HG03378 (cell line): ENCODE data around the gene SCAI.
"Not testable (repeated sequence)": the region's sequence is repeated elsewhere in the genome, so short reads cannot be mapped to it uniquely, and the experiment has no call there.

ENCODE experiments used
- ATAC-seq: cut with Tn5 transposase; IDR thresholded peaks from one replicate; pipeline ENCODE4 v1.9.1; 2021; ENCODE audit warnings: mild to moderate bottlenecking, moderate library complexity; ENCODE audit not compliant: unreplicated experiment

SCAI gene

DNA sequence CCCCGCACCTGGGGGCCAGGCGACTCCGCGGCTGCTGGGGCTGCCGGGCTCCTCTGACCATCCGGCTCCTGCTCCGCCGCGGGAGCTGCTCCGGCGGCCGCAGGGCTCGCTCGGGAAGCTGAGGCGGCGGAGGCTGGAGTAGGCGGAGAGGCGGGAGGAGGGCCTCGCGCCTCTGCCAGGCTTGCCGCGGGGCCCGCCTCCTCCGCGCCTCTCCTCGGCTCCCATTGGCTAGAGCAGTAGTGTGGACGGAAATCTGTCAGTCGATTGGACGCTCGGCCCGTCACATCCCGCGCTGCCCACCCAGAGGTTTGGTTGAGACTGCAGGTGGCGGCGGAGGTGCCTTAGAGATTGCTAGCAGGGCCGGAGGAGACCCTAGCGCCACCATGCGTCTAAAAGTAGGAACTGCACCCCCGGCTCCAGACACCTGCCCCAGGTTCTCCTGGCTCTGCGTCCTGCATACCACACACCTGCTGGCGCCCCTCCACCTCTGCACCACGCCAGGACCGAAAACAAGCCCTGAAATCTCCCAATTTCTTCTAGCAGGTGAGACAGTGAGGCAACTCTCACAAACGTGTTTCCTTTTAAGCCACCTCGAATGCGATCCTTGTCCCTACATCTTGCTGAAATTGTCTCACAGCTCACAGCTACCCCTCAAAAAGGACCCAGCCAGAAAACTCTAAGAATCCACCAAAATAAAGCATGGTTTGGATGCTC is at the start of gene SCAI:
Gene SCAI, minus strand, starts transcription at position 152 of the 714 bp plus-strand sequence. Its CDS starts 91 bp downstream, at position 61.
- ATAC-seq: peak; percentile 95

- no peak for ATAC-seq
Observed at GRCh38 chr9:125190361-125190801, 47.1 kb upstream of the SCAI start.

- ATAC-seq: peak; percentile 83
Observed at GRCh38 chr9:125189361-125190289, 46.3 kb upstream of the SCAI start, which contains the start of gene PPP6C. TSS of gene PPP6C (minus strand) at chr9:125189803. CDS start at chr9:125189718, 85 bp downstream.

GRCh38 chr9:125189011-125189360 is 45.7 kb upstream of the SCAI start:
- no peak for ATAC-seq

GRCh38 chr9:125183561-125183960 is 40.2 kb upstream of the SCAI start:
- no peak for ATAC-seq

GRCh38 chr9:125183054-125183453 is 39.7 kb upstream of the SCAI start:
- no peak for ATAC-seq

DNA sequence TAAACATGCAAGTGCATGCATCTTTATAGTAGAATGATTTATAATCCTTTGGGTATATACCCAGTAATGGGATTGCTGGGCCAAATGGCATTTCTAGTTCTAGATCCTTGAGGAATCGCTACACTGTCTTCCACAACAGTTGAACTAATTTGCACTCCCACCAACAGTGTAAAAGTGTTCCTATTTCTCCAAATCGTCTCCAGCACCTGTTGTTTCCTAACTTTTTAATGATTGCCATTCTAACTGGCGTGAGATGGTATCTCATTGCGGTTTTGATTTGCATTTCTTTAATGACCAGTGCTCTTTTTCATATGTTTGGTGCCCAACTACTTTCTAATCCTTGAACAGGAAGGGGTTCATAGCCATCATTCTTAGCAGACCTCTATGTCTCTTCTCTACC is 38.4 kb upstream of the SCAI start:
- not testable (repeated sequence) for ATAC-seq

DNA sequence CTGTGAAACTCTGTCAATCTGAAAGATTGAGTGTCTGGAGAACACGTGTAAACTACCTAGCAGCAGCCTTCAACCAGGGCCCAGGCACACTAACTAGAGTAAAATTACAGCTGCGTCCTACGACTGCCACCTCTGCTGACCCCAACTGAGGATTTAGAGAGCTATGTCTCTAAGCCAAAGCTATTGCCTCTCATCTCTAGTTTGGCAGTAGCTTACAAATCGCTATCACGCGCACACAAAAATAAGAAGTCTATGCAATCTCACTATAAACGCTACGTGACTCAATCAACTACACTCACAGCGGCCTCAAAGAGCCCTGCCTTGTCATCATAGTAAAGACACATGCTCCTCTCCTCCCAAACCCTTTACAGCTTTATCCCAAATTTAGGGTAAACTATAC is 37.5 kb upstream of the SCAI start:
- ATAC-seq: no peak

DNA sequence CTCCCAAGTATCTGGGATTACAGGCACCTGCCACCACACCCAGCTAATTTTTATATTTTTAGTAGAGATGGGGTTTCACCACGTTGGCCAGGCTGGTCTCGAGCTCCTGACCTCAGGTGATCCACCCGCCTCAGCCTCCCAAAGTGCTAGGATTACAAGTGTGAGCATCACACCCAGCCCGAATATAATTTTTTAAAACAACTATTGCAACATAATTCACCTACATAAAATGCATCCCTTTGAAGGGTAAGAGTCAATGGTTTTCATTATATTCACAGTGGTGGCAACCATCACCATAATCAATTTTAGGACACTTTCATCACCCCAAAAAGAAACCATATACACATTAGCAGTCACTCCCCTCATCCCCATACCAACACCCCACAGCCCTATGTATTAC is 36.4 kb upstream of the SCAI start:
- ATAC-seq: not testable (repeated sequence)

DNA sequence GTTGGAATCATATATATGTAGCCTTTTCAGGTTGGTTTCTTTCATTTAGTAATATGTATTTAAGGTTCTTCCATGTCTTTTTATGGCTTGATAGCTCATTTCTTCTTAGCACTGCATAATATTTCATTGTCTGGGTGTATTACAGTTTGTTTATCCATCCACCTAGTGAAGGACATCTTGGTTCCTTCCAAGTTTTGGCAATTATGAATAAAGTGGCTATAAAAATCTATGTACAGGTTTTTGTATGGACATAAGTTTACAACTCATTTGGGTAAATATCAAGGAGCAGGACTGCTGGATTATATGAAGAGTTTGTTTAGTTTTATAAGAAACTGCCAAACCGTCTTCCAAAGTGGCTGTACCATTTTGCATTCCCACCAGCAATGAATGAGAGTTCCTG is 34.6 kb upstream of the SCAI start:
- no peak for ATAC-seq

- no peak for ATAC-seq
Observed at GRCh38 chr9:125176636-125177035, 33.3 kb upstream of the SCAI start.

GRCh38 chr9:125172031-125172755 is 28.9 kb upstream of the SCAI start:
- no peak for ATAC-seq

- ATAC-seq: no peak
Observed at GRCh38 chr9:125169895-125170294, 26.6 kb upstream of the SCAI start.

DNA sequence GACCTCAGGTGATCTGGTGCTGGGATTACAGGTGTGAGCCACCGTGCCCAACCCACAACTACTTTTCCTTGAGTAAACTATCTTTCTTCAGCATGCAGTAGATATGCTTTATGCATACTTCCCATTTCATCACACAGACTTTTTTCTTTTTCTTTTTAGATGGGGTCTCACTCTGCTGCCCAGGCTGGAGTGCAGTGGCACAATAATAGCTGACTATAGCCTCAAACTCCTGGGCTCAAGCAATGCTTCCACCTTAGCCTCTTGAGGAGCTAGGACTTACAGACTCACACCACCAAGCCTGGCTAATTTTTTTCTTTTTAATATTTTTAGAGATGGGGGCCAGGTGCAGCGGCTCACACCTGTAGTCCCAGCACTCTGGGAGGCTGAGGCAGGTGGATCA is 23.4 kb upstream of the SCAI start:
- no peak for ATAC-seq

- not testable (repeated sequence) for ATAC-seq
Observed at GRCh38 chr9:125162891-125163290, 19.6 kb upstream of the SCAI start.

DNA sequence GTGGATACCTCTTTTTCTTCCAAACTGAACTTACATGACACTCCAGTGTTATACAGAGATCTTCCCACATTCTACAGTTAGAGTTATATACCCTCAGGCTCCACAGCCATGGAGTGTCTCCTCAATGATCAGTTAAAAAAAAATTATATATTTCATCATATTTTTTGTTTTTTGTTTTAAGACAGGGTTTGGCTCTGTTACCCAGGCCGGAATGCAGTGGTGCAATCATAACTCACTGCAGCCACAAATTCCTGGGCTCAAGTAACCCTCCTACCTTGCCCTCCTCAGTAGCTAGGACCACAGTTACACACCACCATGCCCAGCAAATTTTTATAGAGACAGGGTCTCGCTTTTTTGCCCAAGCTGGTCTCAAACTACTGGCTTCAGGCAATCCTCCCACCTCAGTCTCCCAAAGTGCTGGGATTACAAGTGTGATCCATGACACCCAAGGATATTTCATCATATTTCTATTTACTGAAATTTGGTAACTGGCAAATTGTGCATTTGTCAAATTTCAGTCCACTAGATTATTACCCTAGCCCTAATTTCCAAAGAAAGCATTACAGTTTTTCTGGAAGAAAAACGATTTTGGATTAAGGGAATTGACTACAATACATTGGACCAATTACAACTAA is 18.1 kb upstream of the SCAI start:
- no peak for ATAC-seq

GRCh38 chr9:125160750-125161149 is 17.4 kb upstream of the SCAI start:
- no peak for ATAC-seq

DNA sequence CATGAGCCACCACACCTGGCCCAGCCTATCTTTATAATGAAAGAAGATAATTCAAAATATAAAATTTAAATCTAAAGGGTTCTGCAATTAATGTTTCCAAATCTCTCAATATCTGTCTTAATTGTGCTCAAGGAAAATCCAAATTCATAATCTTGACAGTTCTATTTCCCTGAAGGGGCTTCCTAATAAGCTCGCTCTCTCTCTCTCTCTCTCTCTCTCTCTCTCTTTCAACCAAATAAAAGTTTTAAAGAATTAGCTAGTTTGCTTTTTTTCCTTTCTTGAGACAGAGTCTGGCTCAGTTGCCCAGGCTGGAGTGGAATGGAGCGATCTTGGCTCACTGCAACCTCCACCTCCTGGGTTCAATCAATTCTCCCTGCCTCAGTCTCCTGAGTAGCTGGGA is 13.2 kb upstream of the SCAI start:
- ATAC-seq: no peak

DNA sequence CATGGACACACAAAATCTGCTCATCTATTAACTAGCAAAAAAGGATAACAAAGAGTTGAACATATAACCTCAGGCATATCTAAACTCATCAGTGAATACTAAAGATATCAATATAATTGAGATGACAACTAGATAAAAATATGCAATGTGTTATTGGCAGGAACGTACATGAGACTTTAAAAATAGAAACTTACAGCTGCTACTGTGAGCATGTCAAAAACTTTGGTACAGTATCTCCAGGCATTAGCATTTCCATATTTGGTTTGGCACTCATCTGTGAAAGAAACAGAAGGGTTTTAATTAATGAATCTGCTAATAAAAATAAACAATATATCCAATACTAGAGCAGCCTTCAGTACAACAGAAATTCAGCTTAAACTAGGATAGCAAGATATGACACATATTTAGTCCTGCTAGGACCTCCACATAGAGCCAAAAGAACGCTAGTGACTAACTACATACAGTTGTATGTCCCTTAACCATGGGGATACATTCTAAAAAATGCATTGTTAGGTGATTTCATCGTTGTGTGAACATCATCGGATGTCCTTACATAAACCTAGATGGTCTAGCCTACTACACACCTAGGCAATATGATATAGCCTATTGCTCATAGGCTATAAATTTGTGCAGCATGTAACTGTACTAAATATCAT is 10.5 kb upstream of the SCAI start:
- ATAC-seq: no peak

- no peak for ATAC-seq
Observed at GRCh38 chr9:125151730-125152129, 8.4 kb upstream of the SCAI start.
